Measurements from ENCODE around the gene C1orf198.

- TF ChIP-seq CTCF (IDR thresholded peaks at IDR 0.05) (no peak), POLR2A (IDR thresholded peaks at IDR 0.05) (no peak), POLR2AphosphoS5 (IDR thresholded peaks at IDR 0.05; ENCODE audit: insufficient read depth in 1 of 2, low read depth in 1 of 2) (no peak)
Observed at GRCh38 chr1:230867101-230867902, 1.0 kb downstream of the C1orf198 start.

Measured in vagina (tissue), 2 donors.